Activated effector memory CD4-positive, alpha-beta T cell treated with Interleukin-2 at 50 U/mL for 16 hours (primary cell): Measurements from ENCODE around the gene WAC.
"Not testable (repeated sequence)": the region's sequence is repeated elsewhere in the genome, so short reads cannot be mapped to it uniquely, and the experiment has no call there.

Experiments
- DNase-seq: peaks from one replicate; pipeline ENCODE4 v3.0.0-alpha.2; 2020

WAC gene

DNA sequence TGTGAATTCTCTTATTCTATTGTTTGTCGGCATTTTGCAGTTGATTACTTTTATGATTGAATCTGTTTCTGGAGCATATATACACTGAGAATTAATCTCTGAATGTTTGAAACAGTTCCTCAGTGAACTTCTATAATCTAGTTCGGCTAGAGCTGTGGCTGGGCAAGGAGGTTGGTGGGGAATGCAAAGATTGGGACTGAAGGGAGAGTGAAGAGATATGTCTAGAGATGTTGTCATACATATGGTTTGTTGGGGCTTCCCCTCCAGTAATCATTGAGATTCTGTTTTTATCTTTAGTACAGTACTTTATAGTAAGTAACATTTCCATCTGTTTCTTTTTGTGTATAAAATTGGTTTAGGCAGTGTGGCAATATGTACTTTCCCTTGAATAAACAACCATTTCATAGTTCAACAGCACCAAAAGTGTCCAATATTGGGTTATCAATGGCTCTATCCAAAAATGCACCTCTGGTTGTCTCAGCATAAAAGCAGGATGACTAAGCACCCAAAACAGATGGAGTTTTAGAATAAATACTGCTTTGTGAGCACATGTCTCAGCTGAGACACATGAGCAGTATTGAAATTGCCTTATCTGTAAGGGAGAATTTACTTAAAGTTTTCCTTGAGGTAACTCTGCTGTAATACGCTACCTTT lies 36.7 kb downstream of the WAC start:
- DNase-seq: no peak

- DNase-seq: no peak
Measured at GRCh38 chr10:28570598-28570997, 37.7 kb downstream of the WAC start.

DNA sequence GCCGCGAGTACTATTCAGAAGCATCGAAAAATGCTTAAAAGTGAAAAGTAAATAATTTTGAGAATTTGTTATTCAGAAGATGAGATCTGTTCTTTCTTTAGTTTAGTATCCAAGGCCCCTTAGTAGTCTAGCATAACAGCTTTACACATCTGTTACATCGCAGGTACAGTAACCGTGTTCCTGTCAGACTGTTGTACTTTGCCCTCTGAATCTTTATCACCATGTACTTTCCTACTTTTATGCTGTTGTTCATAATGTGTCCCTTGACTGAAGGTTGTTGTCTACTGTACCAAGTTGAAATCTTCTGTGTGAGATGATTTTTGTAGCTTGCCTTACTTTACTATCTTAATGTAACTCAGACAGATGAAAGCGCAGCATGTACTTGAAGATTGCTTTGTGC lies 38.3 kb downstream of the WAC start:
- no peak for DNase-seq

DNA sequence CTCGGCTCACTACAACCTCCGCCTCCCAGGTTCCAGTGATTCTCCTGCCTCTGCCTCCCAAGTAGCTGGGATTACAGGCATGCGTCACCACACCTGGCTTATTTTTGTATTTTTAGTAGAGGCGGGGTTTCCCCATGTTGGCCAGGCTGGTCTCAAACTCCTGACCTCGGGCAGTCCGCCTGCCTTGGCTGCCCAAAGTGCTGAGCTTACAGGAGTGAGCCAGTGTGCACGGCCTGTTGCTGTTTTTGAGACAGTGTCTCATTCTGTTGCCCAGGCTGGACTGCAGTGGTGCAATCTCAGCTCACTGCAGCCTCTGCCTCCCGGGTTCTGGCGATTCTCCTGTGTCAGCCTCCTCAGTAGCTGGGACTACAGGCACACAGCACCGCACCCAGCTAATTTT lies 41.3 kb downstream of the WAC start:
- DNase-seq: not testable (repeated sequence)

- no peak for DNase-seq
Measured at GRCh38 chr10:28575852-28576251, 42.9 kb downstream of the WAC start.

DNA sequence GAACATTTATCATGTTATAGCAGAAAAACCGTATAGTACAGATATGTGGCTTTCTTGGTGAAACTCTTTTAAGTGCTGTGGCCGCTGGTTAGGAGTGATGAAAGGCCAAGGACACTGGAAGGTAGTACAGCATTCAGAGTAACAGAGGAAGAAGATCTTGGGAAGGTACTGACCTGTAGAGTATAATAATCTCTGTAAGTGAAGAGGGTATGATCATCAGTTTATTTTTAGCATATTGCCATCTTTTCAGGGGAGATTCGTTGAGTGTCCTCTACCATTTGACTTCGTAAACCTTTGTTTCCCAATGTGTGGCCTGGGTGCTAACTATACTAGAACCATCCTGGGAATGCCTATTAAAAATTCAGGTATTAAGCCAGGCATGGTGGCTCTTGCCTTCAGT lies 44.6 kb downstream of the WAC start:
- DNase-seq: no peak

GRCh38 chr10:28578454-28578853 lies 45.5 kb downstream of the WAC start:
- DNase-seq: no peak

GRCh38 chr10:28580825-28581224 lies 47.9 kb downstream of the WAC start:
- DNase-seq: no peak

GRCh38 chr10:28581916-28582315 lies 49.0 kb downstream of the WAC start:
- DNase-seq: no peak

GRCh38 chr10:28585076-28585475 lies 52.2 kb downstream of the WAC start:
- no peak for DNase-seq

DNA sequence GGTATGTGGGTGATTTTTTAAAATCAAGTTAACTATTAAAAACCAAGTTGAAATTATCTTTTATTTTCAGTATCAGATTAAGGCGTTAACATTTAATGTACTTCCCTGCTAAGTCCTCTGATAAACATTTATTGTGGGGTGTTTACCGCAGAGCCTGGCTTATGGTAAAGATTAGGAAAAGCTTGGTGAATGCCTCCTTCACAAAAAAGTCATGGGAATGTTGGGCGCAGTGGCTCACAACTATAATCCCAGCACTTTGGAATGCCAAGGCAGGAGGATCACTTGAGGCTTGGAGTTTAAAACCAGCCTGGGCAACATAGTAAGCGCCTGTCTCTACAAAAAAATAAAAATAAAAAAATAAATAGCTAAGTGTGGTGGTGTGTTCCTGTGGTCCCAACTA lies 53.3 kb downstream of the WAC start:
- no peak for DNase-seq

DNA sequence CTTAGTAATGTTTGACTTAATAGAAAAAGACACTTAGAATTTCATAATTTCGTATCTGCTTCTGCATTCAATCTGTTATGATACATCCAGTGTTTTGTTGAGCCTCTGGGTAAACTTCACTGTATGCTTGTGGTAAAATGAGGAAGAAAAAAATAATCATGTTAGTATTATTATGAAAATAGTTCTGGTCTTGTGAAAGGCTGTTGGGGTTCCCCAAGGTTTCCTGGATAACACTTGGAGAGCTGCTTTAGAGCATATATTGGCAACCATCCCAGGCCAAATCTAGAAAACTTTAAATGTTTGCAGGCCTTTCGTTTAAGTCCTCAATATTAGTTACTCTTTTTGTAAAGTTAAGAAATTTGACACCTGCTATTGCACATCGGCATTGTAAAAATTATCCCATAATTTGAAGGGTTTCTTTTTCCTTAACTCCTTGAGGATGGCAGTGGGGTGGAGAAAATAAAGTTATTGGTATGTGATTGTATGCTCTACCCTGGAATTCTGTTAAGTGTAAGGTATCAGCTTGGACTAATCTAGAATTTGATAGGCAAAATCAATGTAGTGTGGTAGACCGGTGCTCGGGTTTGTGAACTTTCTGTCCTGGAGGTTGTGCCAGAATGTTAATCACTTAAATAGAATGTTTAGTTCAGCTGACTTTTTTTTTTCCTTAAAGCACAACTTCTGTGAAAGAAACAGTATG lies 54.5 kb downstream of the WAC start:
- no peak for DNase-seq

DNA sequence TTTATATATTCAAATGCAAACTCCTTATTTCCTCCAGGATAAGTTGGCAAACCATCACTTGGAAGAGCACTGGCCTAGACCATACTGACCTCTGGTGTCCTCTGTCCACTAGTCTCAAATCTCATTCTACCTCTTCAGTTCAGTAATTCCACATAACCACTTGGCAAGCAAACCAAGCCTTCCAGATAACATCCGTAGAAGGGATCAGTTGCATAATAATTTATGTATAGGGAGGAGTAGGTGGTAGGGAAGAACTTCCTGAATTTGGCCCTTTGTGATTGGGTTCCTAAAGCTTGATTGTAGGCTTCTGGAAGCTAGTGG lies 55.0 kb downstream of the WAC start:
- DNase-seq: no peak

GRCh38 chr10:28592953-28593352 lies 60.0 kb downstream of the WAC start:
- no peak for DNase-seq

- no peak for DNase-seq
Measured at GRCh38 chr10:28593811-28594210, 60.9 kb downstream of the WAC start.

GRCh38 chr10:28594406-28594805 lies 61.5 kb downstream of the WAC start:
- no peak for DNase-seq

DNA sequence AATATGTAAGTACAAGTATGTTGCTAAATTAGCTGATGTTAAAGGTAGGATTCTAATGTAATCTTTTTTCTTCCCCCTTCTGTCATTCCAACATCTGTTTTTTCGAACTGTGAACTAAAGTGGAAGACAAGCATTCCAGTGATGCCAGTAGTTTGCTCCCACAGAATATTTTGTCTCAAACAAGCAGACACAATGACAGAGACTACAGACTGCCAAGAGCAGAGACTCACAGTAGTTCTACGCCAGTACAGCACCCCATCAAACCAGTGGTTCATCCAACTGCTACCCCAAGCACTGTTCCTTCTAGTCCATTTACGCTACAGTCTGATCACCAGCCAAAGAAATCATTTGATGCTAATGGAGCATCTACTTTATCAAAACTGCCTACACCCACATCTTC lies 62.7 kb downstream of the WAC start:
- DNase-seq: no peak

DNA sequence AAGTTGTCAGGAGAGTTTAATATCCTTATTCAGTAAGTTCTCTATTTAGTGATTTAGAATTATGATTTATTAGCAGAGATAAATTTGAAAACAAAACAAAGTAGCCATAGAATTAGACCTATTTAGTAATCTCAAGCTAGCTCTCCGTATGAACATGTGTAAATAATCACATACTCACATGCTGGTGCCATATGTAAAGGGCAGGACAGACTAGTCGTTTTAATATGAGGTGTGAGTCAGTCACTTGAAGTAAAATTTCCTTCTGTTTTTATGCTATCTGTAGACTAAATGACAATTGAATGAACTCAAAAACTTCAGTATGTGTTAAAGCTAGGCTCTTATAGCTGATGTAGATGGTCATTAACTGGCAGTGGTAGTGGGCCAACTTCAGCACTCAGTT lies 67.1 kb downstream of the WAC start:
- DNase-seq: no peak

- no peak for DNase-seq
Measured at GRCh38 chr10:28601012-28601411, 68.1 kb downstream of the WAC start.

DNA sequence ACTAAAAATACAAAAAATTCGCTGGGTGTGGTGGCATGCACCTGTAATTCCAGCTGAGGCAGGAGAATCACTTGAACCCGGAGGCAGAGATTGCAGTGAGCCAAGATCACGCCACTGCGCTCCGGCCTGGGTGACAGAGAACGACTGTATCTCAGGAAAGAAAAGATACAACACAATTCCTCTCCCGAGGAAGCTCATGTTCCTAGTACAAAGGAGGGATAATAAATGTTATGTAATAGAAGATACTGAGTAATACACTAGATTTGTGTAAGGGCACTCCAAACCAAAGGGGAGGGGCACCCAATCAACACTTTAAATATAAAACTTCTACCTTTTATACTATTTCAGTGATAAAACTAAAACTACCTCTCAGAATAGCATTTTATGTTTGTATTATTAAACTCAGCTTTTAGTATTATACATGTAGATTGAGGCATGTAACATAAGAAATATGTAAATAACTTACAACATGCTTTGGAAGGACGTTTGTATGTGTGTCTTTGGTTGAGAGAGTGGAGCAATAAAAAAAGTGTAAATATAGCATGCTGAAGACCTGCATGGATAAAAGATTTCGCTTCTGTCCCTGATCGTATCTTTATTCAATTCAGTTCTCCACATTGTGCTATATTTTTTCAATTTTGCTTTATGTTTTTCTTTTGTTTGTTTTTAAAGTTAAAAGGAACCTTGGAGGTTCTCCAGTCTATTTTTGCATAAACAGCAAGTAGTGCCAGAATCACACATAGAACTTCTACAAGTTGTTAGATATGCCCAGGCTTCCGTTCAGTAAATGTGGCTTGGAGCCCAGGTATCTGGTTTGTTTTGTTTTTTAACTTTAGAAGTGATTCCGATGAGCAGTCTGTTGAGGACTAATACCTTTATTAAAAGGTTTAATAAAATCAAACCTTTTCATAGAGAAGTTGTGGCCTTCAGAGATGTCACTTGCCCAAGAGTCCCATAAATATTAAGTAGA lies 71.9 kb downstream of the WAC start:
- no peak for DNase-seq

DNA sequence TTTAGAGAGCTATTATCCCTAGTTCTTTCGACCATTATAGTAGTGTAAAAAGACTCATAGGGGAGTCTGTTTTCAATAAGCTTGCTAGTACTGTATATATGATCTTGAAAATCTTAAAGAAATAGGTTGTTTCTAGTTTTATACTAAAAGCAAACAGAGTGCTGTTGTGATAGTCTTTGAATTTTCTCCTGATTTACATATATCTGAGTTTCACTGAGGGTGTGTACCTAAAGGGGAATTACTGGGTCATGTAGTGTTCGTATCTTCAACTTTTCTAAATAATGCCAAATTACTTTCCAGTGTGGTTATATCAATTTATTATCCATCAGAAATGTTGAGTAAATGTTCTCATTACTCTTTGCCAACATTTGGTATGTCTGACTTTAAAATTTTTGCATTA lies 73.7 kb downstream of the WAC start:
- DNase-seq: no peak

- not testable (repeated sequence) for DNase-seq
Measured at GRCh38 chr10:28609636-28610035, 76.7 kb downstream of the WAC start.

DNA sequence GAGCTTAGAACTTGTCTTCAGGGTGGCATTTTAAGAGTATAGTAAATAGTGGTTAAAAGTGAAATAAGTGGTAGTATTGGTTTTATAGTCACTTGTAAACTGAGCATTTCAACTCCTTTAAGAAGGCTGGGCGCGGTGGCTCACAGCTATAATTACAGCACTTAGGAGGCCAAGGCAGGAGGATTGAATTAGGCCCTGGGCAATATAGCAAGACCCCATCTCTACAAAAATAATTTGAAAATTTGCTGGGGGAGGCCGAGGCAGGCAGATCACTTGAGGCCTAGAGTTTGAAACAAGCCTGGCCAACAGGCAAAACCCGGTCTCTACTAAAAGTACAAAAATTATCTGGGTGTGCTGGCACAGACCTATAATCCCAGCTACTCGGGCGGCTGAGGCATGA lies 80.0 kb downstream of the WAC start:
- DNase-seq: no peak

DNA sequence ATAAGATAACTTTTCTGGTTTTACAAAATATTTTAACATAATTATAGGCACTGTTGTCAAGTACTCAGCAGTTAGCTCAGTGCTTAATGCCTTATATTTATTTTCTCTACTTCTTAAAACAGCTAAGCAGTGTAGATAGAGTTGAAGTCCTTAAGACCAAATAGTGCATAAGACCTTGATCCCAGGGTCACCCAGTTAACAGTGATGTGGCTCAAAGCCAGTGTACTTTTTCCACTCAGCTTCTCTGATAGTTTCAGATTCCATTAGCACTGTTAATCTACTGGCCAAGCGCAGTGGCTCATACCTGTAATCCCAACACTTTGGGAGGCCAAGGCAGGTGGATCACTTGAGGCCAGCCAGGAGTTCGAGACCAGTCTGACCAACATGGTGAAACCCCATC lies 83.6 kb downstream of the WAC start:
- no peak for DNase-seq
